GM12878 (cell line): ENCODE results near the gene GNAT1. TPM values are rescaled to one million over a fixed set of nuclear protein-coding genes. Genes with fewer than 3 reads are reported as not detected.

Source experiments
- IRF3 ChIP-seq: fragments of 450-650 bp; IDR thresholded peaks from 2 replicates; pipeline ENCODE4 v1.6.1; 2014; ENCODE audit warnings: mild to moderate bottlenecking
- LARP7 ChIP-seq: fragments of 450-650 bp; IDR thresholded peaks from 2 replicates; pipeline ENCODE4 v1.6.1; 2017; ENCODE audit warnings: mild to moderate bottlenecking
- MTA2 ChIP-seq: fragments of 450-650 bp; IDR thresholded peaks from 2 replicates; pipeline ENCODE4 v1.6.1; 2016; ENCODE audit warnings: low read depth, mild to moderate bottlenecking, moderate library complexity
- NFYB ChIP-seq: IDR thresholded peaks from 2 replicates; pipeline ENCODE4 v1.6.1; 2011; ENCODE audit warnings: low read depth, mild to moderate bottlenecking, low read length, improper control_type of control experiment, moderate library complexity; ENCODE audit not compliant: insufficient read depth
- PML ChIP-seq: IDR thresholded peaks from 2 replicates; pipeline ENCODE4 v1.6.1; 2012; ENCODE audit warnings: low read length, inconsistent platforms
- RAD51 ChIP-seq: fragments of 450-650 bp; IDR thresholded peaks from 2 replicates; pipeline ENCODE4 v1.6.1; 2016; ENCODE audit warnings: moderate library complexity, mild to moderate bottlenecking, inconsistent platforms
- STAT3 ChIP-seq: IDR thresholded peaks from 2 replicates; pipeline ENCODE4 v1.6.1; 2011; ENCODE audit warnings: low read depth, low read length, improper control_type of control experiment
- SUZ12 ChIP-seq: fragments of 200-600 bp; sonication (generic); IDR thresholded peaks from one replicate; pipeline ENCODE4 v1.6.1; 2018; ENCODE audit warnings: antibody characterized with exemption, mild to moderate bottlenecking; ENCODE audit not compliant: unreplicated experiment
- TAF1 ChIP-seq: IDR thresholded peaks from 2 replicates; pipeline ENCODE4 v1.6.1; 2011; ENCODE audit warnings: mild to moderate bottlenecking, low read depth, low read length, borderline replicate concordance
- TCF7 ChIP-seq: IDR thresholded peaks from 2 replicates; pipeline ENCODE4 v1.6.1; 2014; ENCODE audit warnings: antibody characterized with exemption, borderline replicate concordance
- polyA plus RNA-seq, 11 experiments: library from polyadenylated mRNA; depleted of rRNA in 4 of 11; unstranded in 6 of 11; stranded (reverse) in 5 of 11; fragments of >200 nt; fragmentation: Nextera tagmentation in 4 of 11; fragmentation: Illumina TruSeq in 1 of 11; extraction: Ambion mirVana in 4 of 11; extraction: Trizol in 1 of 11; gene quantifications; 1 replicate in 1 of 11; 2 replicates in 10 of 11; pipeline versions ENCODE4 v1.2.1 to v1.2.3, GENCODE V29; 2011 to 2016; ENCODE audit warnings: inconsistent platforms in 2 of 11, missing spikeins in 2 of 11, low read depth in 1 of 11
- total RNA-seq, 4 experiments: library from RNA; depleted of rRNA in 3 of 4; stranded (reverse); fragments of >200 nt in 3 of 4; fragmentation: Illumina TruSeq in 1 of 4; extraction: Trizol in 1 of 4; gene quantifications; 2 replicates each; pipeline versions ENCODE4 v1.2.1 to v1.2.3, GENCODE V29; 2013 to 2021
- TF ChIP-seq, protein P1 (sequence below): fragments of 450-650 bp; IDR thresholded peaks from 2 replicates; pipeline ENCODE4 v1.6.1; 2017; ENCODE audit warnings: mild to moderate bottlenecking, moderate library complexity
- TF ChIP-seq, protein P2 (sequence below): IDR thresholded peaks from 2 replicates; pipeline ENCODE4 v1.6.1; 2012; ENCODE audit warnings: mild to moderate bottlenecking, low read depth, low read length
- TF ChIP-seq, protein P3 (sequence below): fragments of 450-650 bp; IDR thresholded peaks from 2 replicates; pipeline ENCODE4 v1.6.1; 2017; ENCODE audit warnings: mild to moderate bottlenecking
- TF ChIP-seq, protein P4 (sequence below): fragments of 450-650 bp; IDR thresholded peaks from 2 replicates; pipeline ENCODE4 v1.6.1; 2017; ENCODE audit warnings: mild to moderate bottlenecking, moderate library complexity

Gene GNAT1
- total and polyA plus RNA-seq, 10 of the 15 experiments (the other 5 are each of a cell fraction or from before 2014, with no cell fraction given): not detected

GRCh38 chr3:50237754-50238548, 46.5 kb downstream of the GNAT1 start (continued):
- TF ChIP-seq IRF3: no peak
- no peak for TF ChIP-seq PML
- TF ChIP-seq TCF7: no peak
- TF ChIP-seq NFYB: no peak
- no peak for TF ChIP-seq SUZ12
- TF ChIP-seq STAT3: no peak
- no peak for TF ChIP-seq MTA2
- TF ChIP-seq, protein P1, sequence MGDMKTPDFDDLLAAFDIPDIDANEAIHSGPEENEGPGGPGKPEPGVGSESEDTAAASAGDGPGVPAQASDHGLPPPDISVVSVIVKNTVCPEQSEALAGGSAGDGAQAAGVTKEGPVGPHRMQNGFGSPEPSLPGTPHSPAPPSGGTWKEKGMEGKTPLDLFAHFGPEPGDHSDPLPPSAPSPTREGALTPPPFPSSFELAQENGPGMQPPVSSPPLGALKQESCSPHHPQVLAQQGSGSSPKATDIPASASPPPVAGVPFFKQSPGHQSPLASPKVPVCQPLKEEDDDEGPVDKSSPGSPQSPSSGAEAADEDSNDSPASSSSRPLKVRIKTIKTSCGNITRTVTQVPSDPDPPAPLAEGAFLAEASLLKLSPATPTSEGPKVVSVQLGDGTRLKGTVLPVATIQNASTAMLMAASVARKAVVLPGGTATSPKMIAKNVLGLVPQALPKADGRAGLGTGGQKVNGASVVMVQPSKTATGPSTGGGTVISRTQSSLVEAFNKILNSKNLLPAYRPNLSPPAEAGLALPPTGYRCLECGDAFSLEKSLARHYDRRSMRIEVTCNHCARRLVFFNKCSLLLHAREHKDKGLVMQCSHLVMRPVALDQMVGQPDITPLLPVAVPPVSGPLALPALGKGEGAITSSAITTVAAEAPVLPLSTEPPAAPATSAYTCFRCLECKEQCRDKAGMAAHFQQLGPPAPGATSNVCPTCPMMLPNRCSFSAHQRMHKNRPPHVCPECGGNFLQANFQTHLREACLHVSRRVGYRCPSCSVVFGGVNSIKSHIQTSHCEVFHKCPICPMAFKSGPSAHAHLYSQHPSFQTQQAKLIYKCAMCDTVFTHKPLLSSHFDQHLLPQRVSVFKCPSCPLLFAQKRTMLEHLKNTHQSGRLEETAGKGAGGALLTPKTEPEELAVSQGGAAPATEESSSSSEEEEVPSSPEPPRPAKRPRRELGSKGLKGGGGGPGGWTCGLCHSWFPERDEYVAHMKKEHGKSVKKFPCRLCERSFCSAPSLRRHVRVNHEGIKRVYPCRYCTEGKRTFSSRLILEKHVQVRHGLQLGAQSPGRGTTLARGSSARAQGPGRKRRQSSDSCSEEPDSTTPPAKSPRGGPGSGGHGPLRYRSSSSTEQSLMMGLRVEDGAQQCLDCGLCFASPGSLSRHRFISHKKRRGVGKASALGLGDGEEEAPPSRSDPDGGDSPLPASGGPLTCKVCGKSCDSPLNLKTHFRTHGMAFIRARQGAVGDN: 0 out of 2 replicates have a peak, but pooled peaks have one; percentile 25
- TF ChIP-seq LARP7: no peak
- TF ChIP-seq, protein P2, sequence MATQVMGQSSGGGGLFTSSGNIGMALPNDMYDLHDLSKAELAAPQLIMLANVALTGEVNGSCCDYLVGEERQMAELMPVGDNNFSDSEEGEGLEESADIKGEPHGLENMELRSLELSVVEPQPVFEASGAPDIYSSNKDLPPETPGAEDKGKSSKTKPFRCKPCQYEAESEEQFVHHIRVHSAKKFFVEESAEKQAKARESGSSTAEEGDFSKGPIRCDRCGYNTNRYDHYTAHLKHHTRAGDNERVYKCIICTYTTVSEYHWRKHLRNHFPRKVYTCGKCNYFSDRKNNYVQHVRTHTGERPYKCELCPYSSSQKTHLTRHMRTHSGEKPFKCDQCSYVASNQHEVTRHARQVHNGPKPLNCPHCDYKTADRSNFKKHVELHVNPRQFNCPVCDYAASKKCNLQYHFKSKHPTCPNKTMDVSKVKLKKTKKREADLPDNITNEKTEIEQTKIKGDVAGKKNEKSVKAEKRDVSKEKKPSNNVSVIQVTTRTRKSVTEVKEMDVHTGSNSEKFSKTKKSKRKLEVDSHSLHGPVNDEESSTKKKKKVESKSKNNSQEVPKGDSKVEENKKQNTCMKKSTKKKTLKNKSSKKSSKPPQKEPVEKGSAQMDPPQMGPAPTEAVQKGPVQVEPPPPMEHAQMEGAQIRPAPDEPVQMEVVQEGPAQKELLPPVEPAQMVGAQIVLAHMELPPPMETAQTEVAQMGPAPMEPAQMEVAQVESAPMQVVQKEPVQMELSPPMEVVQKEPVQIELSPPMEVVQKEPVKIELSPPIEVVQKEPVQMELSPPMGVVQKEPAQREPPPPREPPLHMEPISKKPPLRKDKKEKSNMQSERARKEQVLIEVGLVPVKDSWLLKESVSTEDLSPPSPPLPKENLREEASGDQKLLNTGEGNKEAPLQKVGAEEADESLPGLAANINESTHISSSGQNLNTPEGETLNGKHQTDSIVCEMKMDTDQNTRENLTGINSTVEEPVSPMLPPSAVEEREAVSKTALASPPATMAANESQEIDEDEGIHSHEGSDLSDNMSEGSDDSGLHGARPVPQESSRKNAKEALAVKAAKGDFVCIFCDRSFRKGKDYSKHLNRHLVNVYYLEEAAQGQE: no peak
- TF ChIP-seq TAF1: peak; percentile 73; the same call in 1 of the 2 replicates
- TF ChIP-seq RAD51: no peak
- TF ChIP-seq, protein P3, sequence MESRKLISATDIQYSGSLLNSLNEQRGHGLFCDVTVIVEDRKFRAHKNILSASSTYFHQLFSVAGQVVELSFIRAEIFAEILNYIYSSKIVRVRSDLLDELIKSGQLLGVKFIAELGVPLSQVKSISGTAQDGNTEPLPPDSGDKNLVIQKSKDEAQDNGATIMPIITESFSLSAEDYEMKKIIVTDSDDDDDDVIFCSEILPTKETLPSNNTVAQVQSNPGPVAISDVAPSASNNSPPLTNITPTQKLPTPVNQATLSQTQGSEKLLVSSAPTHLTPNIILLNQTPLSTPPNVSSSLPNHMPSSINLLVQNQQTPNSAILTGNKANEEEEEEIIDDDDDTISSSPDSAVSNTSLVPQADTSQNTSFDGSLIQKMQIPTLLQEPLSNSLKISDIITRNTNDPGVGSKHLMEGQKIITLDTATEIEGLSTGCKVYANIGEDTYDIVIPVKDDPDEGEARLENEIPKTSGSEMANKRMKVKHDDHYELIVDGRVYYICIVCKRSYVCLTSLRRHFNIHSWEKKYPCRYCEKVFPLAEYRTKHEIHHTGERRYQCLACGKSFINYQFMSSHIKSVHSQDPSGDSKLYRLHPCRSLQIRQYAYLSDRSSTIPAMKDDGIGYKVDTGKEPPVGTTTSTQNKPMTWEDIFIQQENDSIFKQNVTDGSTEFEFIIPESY: no peak
- TF ChIP-seq, protein P4, sequence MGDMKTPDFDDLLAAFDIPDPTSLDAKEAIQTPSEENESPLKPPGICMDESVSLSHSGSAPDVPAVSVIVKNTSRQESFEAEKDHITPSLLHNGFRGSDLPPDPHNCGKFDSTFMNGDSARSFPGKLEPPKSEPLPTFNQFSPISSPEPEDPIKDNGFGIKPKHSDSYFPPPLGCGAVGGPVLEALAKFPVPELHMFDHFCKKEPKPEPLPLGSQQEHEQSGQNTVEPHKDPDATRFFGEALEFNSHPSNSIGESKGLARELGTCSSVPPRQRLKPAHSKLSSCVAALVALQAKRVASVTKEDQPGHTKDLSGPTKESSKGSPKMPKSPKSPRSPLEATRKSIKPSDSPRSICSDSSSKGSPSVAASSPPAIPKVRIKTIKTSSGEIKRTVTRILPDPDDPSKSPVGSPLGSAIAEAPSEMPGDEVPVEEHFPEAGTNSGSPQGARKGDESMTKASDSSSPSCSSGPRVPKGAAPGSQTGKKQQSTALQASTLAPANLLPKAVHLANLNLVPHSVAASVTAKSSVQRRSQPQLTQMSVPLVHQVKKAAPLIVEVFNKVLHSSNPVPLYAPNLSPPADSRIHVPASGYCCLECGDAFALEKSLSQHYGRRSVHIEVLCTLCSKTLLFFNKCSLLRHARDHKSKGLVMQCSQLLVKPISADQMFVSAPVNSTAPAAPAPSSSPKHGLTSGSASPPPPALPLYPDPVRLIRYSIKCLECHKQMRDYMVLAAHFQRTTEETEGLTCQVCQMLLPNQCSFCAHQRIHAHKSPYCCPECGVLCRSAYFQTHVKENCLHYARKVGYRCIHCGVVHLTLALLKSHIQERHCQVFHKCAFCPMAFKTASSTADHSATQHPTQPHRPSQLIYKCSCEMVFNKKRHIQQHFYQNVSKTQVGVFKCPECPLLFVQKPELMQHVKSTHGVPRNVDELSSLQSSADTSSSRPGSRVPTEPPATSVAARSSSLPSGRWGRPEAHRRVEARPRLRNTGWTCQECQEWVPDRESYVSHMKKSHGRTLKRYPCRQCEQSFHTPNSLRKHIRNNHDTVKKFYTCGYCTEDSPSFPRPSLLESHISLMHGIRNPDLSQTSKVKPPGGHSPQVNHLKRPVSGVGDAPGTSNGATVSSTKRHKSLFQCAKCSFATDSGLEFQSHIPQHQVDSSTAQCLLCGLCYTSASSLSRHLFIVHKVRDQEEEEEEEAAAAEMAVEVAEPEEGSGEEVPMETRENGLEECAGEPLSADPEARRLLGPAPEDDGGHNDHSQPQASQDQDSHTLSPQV: no peak
